Keratinocyte (primary cell): ENCODE data around the gene GARNL3. TPM values are rescaled to one million over a fixed set of nuclear protein-coding genes. Genes with fewer than 3 reads are reported as not detected.
A peak's percentile ranks its signal among the peaks of the same experiment; 100 is the strongest.

Experiments used
- DNase-seq: peaks from one replicate; pipeline ENCODE4 v3.0.0-alpha.2; 2011; ENCODE audit warnings: low read depth, missing footprints, low spot score
- FAIRE-seq: peaks from 2 replicates; lab custom pipeline; 2011; peaks lifted over from hg19 to GRCh38; lab: Jason Lieb, UNC
- H2AFZ ChIP-seq: 2 replicates; pipeline ENCODE4 v1.6.0; 2012; ENCODE audit warnings: low read length, control low read depth, inconsistent platforms; ENCODE audit not compliant: control insufficient read depth
- H3K27ac ChIP-seq: 2 replicates; pipeline ENCODE4 v1.5.1; 2011; ENCODE audit warnings: low read length; ENCODE audit not compliant: control insufficient read depth, insufficient read depth
- H3K27me3 ChIP-seq: 3 replicates; pipeline ENCODE4 v1.6.0; 2011; ENCODE audit warnings: low read length; ENCODE audit not compliant: control insufficient read depth, insufficient read depth; ENCODE audit errors: extremely low read depth
- H3K36me3 ChIP-seq, 2 experiments: 2 replicates in 1 of 2; 3 replicates in 1 of 2; pipeline ENCODE4 v1.5.1; 2011; ENCODE audit warnings: low read length in 2 of 2, mild to moderate bottlenecking in 1 of 2; ENCODE audit not compliant: control insufficient read depth in 2 of 2, insufficient read depth in 2 of 2; ENCODE audit errors: extremely low read depth in 1 of 2
- H3K4me1 ChIP-seq: 3 replicates; pipeline ENCODE4 v1.5.1; 2011; ENCODE audit warnings: low read length; ENCODE audit not compliant: control insufficient read depth, insufficient read depth; ENCODE audit errors: extremely low read depth
- H3K4me2 ChIP-seq: 3 replicates; pipeline ENCODE4 v1.6.0; 2011; ENCODE audit warnings: low read depth, low read length; ENCODE audit not compliant: control insufficient read depth, insufficient read depth; ENCODE audit errors: extremely low read depth
- H3K4me3 ChIP-seq, 3 experiments: fragments of 200-600 bp in 1 of 3; sonication (generic) in 1 of 3; 2 replicates in 2 of 3; 3 replicates in 1 of 3; pipeline ENCODE4 v1.5.1; 2011 to 2016; ENCODE audit warnings: low read length in 3 of 3, mild to moderate bottlenecking in 3 of 3, control low read depth in 2 of 3, inconsistent platforms in 1 of 3, low read depth in 1 of 3, mixed read lengths in 1 of 3, mixed run types in 1 of 3, moderate library complexity in 1 of 3; ENCODE audit not compliant: control insufficient read depth in 2 of 3, insufficient read depth in 2 of 3; ENCODE audit errors: extremely low read depth in 1 of 3
- H3K79me2 ChIP-seq: 2 replicates; pipeline ENCODE4 v1.6.0; 2012; ENCODE audit warnings: low read length; ENCODE audit not compliant: control insufficient read depth, insufficient read depth
- H3K9ac ChIP-seq: 3 replicates; pipeline ENCODE4 v1.6.0; 2011; ENCODE audit warnings: low read length; ENCODE audit not compliant: control insufficient read depth, insufficient read depth; ENCODE audit errors: extremely low read depth
- H3K9me1 ChIP-seq: 3 replicates; pipeline ENCODE4 v1.6.0; 2011; ENCODE audit warnings: low read length; ENCODE audit not compliant: control insufficient read depth, insufficient read depth; ENCODE audit errors: extremely low read depth
- H3K9me3 ChIP-seq: 2 replicates; pipeline ENCODE4 v1.5.1; 2012; ENCODE audit warnings: low read depth, low read length; ENCODE audit not compliant: control insufficient read depth
- H4K20me1 ChIP-seq: 3 replicates; pipeline ENCODE4 v1.6.0; 2011; ENCODE audit warnings: low read length; ENCODE audit not compliant: control insufficient read depth, insufficient read depth; ENCODE audit errors: extremely low read depth
- EZH2 ChIP-seq: IDR thresholded peaks from one replicate; pipeline ENCODE4 v1.6.1; 2012; ENCODE audit warnings: inconsistent platforms, mild to moderate bottlenecking, low read length, moderate library complexity
- dilution Hi-C: fragments of 300-500 bp; cut with MboI; formaldehyde crosslinking; loops from one replicate; pipeline ENCODE4 v1.7.0; 2020; ENCODE audit warnings: low sequenced_read_pairs; ENCODE audit not compliant: extremely low pct_ligation_motif_present
- polyA plus RNA-seq, 5 experiments: library from polyadenylated mRNA; depleted of rRNA in 3 of 5; stranded (reverse) in 3 of 5; stranded (forward) in 1 of 5; unstranded in 1 of 5; fragments of >200 nt; gene quantifications; 1 replicate in 1 of 5; 2 replicates in 3 of 5; 3 replicates in 1 of 5; pipeline versions ENCODE4 v1.2.1 to v1.2.3, GENCODE V29; 2011 to 2012; ENCODE audit warnings: missing spikeins in 2 of 5, low read depth in 1 of 5, low replicate concordance in 1 of 5
- TF ChIP-seq, protein P1 (sequence below), 3 experiments: IDR thresholded peaks in 1 of 3; conservative IDR thresholded peaks in 1 of 3; optimal IDR thresholded peaks in 1 of 3; 2 replicates in 2 of 3; 3 replicates in 1 of 3; pipeline versions ENCODE3 to v1.5.1; 2011; ENCODE audit warnings: low read length in 3 of 3, mild to moderate bottlenecking in 3 of 3, moderate library complexity in 2 of 3, control low read depth in 1 of 3, inconsistent platforms in 1 of 3; ENCODE audit not compliant: insufficient read depth in 2 of 3; ENCODE audit errors: extremely low read depth in 1 of 3

The GARNL3 gene
- polyA plus RNA-seq, 1 donor (not counting 4 experiments of a cell fraction or from before 2014, with no cell fraction given): 2.4 TPM

DNA sequence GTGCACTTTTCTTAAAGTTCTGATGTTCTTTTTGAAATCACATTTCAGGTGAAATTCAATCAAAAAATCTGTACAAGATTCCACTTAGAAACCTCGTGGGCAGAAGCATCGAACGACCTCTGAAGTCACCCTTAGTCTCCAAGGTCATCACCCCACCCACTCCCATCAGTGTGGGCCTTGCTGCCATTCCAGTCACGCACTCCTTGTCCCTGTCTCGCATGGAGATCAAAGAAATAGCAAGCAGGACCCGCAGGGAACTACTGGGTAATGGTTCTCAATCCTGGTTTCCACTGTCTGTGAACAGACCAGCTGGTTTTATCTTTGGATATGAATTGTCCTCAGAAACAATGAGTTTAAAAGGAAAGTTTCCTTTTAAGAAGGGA is 124.3 kb downstream of the GARNL3 start:
- Histone ChIP-seq H3K4me2 (peak overlapping the region; percentile 66), H3K9me1 (no peaks in the 10 kb centered on the region), H3K36me3 (no peaks in the 10 kb centered on the region), H3K9ac (peak overlapping the region; percentile 46), H3K79me2 (no peaks in the 10 kb centered on the region), H2AFZ (no peak overlapping the region), H4K20me1 (no peaks in the 10 kb centered on the region), H3K4me3 (no peak overlapping the region), H3K4me1 (peaks cover 15% of the 10 kb centered on the region), H3K27me3 (no peaks in the 10 kb centered on the region), H3K27ac (peak overlapping the region; percentile 71), H3K9me3 (no peaks in the 10 kb centered on the region)
- TF ChIP-seq EZH2: no peak
- TF ChIP-seq, protein P1, sequence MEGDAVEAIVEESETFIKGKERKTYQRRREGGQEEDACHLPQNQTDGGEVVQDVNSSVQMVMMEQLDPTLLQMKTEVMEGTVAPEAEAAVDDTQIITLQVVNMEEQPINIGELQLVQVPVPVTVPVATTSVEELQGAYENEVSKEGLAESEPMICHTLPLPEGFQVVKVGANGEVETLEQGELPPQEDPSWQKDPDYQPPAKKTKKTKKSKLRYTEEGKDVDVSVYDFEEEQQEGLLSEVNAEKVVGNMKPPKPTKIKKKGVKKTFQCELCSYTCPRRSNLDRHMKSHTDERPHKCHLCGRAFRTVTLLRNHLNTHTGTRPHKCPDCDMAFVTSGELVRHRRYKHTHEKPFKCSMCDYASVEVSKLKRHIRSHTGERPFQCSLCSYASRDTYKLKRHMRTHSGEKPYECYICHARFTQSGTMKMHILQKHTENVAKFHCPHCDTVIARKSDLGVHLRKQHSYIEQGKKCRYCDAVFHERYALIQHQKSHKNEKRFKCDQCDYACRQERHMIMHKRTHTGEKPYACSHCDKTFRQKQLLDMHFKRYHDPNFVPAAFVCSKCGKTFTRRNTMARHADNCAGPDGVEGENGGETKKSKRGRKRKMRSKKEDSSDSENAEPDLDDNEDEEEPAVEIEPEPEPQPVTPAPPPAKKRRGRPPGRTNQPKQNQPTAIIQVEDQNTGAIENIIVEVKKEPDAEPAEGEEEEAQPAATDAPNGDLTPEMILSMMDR (optimal IDR thresholded peaks at IDR 0.05 in 1 of 3, IDR thresholded peaks at IDR 0.05 in 1 of 3, conservative IDR thresholded peaks at IDR 0.05 in 1 of 3; ENCODE audit: extremely low read depth in 1 of 3, insufficient read depth in 2 of 3, low read length in 3 of 3): no peak
- FAIRE-seq: no peak
- dilution Hi-C loops: no loop called here
- no peak for DNase-seq

DNA sequence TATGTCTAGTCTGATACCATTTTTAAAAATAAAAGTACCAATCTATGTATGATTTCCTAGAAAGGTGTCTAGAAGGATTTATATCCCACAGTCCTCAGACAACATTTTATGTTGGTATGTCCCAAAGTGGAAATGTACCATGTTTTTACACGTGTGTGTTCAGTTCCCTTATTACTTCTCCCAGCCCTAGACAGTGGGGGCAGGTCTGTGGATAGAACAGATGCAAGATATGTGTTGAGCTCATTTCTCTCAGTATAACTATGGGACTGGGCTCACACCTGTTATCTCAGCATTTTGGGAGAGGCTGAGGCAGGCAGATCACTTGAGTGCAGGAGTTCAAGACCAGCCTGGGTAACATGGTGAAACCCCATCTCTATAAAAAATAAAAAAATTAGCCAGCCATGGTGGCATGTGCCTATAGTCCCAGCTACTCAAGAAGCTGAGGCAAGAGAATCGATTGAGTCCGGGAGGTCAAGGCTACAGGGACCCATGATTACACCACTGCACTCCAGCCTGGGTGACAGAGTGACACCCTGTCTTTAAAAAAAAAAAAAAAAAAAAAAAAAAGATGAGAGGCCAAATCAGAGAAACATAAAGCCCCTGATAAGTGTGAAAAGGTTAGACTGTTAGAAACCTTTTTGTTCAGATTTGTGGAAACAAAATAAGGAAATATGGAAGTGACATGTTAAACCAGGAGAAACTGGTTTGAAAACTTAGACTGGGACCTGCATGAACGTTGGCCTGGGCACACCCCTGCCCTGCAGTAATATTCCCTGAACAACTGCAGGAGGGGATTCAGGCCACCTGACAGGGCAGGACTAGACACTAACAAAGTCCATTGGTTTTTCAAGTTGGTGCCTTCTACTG is 125.0 kb downstream of the GARNL3 start:
- TF ChIP-seq, protein P1 (optimal IDR thresholded peaks at IDR 0.05 in 1 of 3, IDR thresholded peaks at IDR 0.05 in 1 of 3, conservative IDR thresholded peaks at IDR 0.05 in 1 of 3; ENCODE audit: extremely low read depth in 1 of 3, insufficient read depth in 2 of 3, low read length in 3 of 3): no peak
- TF ChIP-seq EZH2: no peak
- dilution Hi-C loops: loop anchor here (10.0 kb wide), 1 partner anchor 55 kb away; no protein-coding TSS in a partner anchor
- Histone ChIP-seq H3K36me3 (no peaks in the 10 kb centered on the region), H3K9me3 (no peaks in the 10 kb centered on the region), H4K20me1 (no peaks in the 10 kb centered on the region), H3K4me1 (peaks cover 15% of the 10 kb centered on the region), H3K4me3 (no peak overlapping the region), H3K4me2 (no peak overlapping the region), H3K9me1 (no peaks in the 10 kb centered on the region), H3K27me3 (no peaks in the 10 kb centered on the region), H3K9ac (no peak overlapping the region), H3K27ac (peak overlapping the region; percentile 71), H2AFZ (no peak overlapping the region), H3K79me2 (no peaks in the 10 kb centered on the region)
- no peak for DNase-seq
- no peak for FAIRE-seq
